NT2/D1 (cell line): ENCODE measurements around the gene PTGDS.

Experiments
- DNase-seq: peaks from one replicate; pipeline ENCODE4 v3.0.0-alpha.2; 2011; ENCODE audit warnings: low read depth, low spot score
- H3K27me3 ChIP-seq: 2 replicates; pipeline ENCODE4 v1.6.0; 2011; ENCODE audit warnings: mild to moderate bottlenecking; ENCODE audit not compliant: insufficient read length, insufficient read depth
- H3K36me3 ChIP-seq: 2 replicates; pipeline ENCODE4 v1.6.1; 2011; ENCODE audit warnings: mild to moderate bottlenecking, low read length, mixed read lengths; ENCODE audit not compliant: insufficient read depth, insufficient read length
- H3K4me1 ChIP-seq: 2 replicates; pipeline ENCODE4 v1.5.1; 2011; ENCODE audit not compliant: insufficient read depth, insufficient read length
- H3K4me3 ChIP-seq: 2 replicates; pipeline ENCODE4 v1.5.1; 2011; ENCODE audit warnings: low read depth; ENCODE audit not compliant: insufficient read length
- H3K9ac ChIP-seq: 2 replicates; pipeline ENCODE4 v1.6.0; 2011; ENCODE audit warnings: low read depth; ENCODE audit not compliant: insufficient read length
- H3K9me3 ChIP-seq: 2 replicates; pipeline ENCODE4 v1.5.1; 2011; ENCODE audit warnings: mild to moderate bottlenecking, low read length; ENCODE audit not compliant: insufficient read depth
- SUZ12 ChIP-seq: IDR thresholded peaks from 2 replicates; pipeline ENCODE4 v1.6.1; 2011; ENCODE audit not compliant: insufficient read length, insufficient read depth; ENCODE audit errors: extremely low read depth
- YY1 ChIP-seq: IDR thresholded peaks from 2 replicates; pipeline ENCODE4 v1.6.1; 2011; ENCODE audit not compliant: insufficient read length, insufficient read depth
- ZNF274 ChIP-seq: IDR thresholded peaks from 2 replicates; pipeline ENCODE4 v1.6.1; 2011; ENCODE audit warnings: mild to moderate bottlenecking, low read depth, low read length

PTGDS gene

GRCh38 chr9:136972743-136973142, 4.6 kb upstream of the PTGDS start:
- Histone ChIP-seq H3K36me3 (no peaks in the 10 kb centered on the region), H3K9ac (peak overlapping the region; percentile 17), H3K27me3 (peaks cover 11% of the 10 kb centered on the region), H3K4me1 (peaks cover 36% of the 10 kb centered on the region), H3K9me3 (no peaks in the 10 kb centered on the region), H3K4me3 (no peak overlapping the region)
- no peak for DNase-seq
- TF ChIP-seq SUZ12 (no peak), ZNF274 (no peak), YY1 (no peak)

- Histone ChIP-seq H3K36me3 (no peaks in the 10 kb centered on the region), H3K4me1 (peaks cover 39% of the 10 kb centered on the region)
- TF ChIP-seq SUZ12 (no peak), YY1 (no peak), ZNF274 (no peak)
Measured at GRCh38 chr9:136973618-136974617, 3.4 kb upstream of the PTGDS start.

GRCh38 chr9:136974817-136975535, 2.3 kb upstream of the PTGDS start:
- DNase-seq: no peak
- TF ChIP-seq YY1 (no peak), ZNF274 (no peak), SUZ12 (no peak)
- H3K9ac ChIP-seq: no peak overlapping the region
- H3K9me3 ChIP-seq: no peaks in the 10 kb centered on the region
- peaks cover 12% of the 10 kb centered on the region for H3K27me3 ChIP-seq
- peaks cover 44% of the 10 kb centered on the region for H3K4me1 ChIP-seq
- no peaks in the 10 kb centered on the region for H3K36me3 ChIP-seq
- no peak overlapping the region for H3K4me3 ChIP-seq

More at GRCh38 chr9:136973618-136974617, 3.4 kb upstream of the PTGDS start:
- Histone ChIP-seq H3K9me3 (no peaks in the 10 kb centered on the region), H3K27me3 (peaks cover 12% of the 10 kb centered on the region), H3K9ac (no peak overlapping the region), H3K4me3 (no peak overlapping the region)
- DNase-seq: no peak

GRCh38 chr9:136975644-136976043, 1.7 kb upstream of the PTGDS start:
- peaks cover 12% of the 10 kb centered on the region for H3K27me3 ChIP-seq
- TF ChIP-seq YY1: no peak
- no peak for TF ChIP-seq ZNF274
- no peak for TF ChIP-seq SUZ12
- H3K9ac ChIP-seq: no peak overlapping the region
- peaks cover 42% of the 10 kb centered on the region for H3K4me1 ChIP-seq
- H3K36me3 ChIP-seq: no peaks in the 10 kb centered on the region
- no peaks in the 10 kb centered on the region for H3K9me3 ChIP-seq
- H3K4me3 ChIP-seq: no peak overlapping the region
- no peak for DNase-seq

GRCh38 chr9:136977649-136978072, 357 bp downstream of the PTGDS start:
- H3K9me3 ChIP-seq: no peaks in the 10 kb centered on the region
- TF ChIP-seq ZNF274: no peak
- TF ChIP-seq SUZ12: no peak
- TF ChIP-seq YY1: no peak
- H3K27me3 ChIP-seq: peaks cover 12% of the 10 kb centered on the region
- no peaks in the 10 kb centered on the region for H3K36me3 ChIP-seq
- H3K9ac ChIP-seq: peak overlapping the region; percentile 79
- DNase-seq: no peak
- H3K4me1 ChIP-seq: peaks cover 45% of the 10 kb centered on the region
- peak overlapping the region; percentile 76 for H3K4me3 ChIP-seq

GRCh38 chr9:136978073-136978864, 965 bp downstream of the PTGDS start:
- TF ChIP-seq YY1 (no peak), ZNF274 (no peak), SUZ12 (no peak)
- Histone ChIP-seq H3K36me3 (no peaks in the 10 kb centered on the region), H3K9ac (peak overlapping the region; percentile 79), H3K9me3 (no peaks in the 10 kb centered on the region), H3K27me3 (peaks cover 12% of the 10 kb centered on the region), H3K4me3 (peak overlapping the region; percentile 76), H3K4me1 (peaks cover 47% of the 10 kb centered on the region)
- peak; percentile 49 for DNase-seq
